Caki2 (cell line): ENCODE results near the gene LDLRAD4. TPM values are rescaled to one million over a fixed set of nuclear protein-coding genes. Genes with fewer than 3 reads are reported as not detected.

ENCODE experiments used
- DNase-seq: peaks from one replicate; pipeline ENCODE4 v3.0.0-alpha.2; 2015; ENCODE audit warnings: low read depth
- in situ Hi-C: cut with HindIII; loops from 2 replicates; pipeline ENCODE4 v1.10.0; 2016; ENCODE audit warnings: low sequenced_read_pairs, low pct_unique_long_range_greater_than_20kb, mixed read lengths
- total RNA-seq: library from RNA; depleted of rRNA; stranded (reverse); fragments of >200 nt; shearing (Covaris generic); gene quantifications from 2 replicates; pipeline ENCODE4 v1.2.3, GENCODE V29; 2014; ENCODE audit warnings: low replicate concordance

LDLRAD4 gene
- total RNA-seq, 1 experiment from 2014 or later, result 0.44 TPM

DNA sequence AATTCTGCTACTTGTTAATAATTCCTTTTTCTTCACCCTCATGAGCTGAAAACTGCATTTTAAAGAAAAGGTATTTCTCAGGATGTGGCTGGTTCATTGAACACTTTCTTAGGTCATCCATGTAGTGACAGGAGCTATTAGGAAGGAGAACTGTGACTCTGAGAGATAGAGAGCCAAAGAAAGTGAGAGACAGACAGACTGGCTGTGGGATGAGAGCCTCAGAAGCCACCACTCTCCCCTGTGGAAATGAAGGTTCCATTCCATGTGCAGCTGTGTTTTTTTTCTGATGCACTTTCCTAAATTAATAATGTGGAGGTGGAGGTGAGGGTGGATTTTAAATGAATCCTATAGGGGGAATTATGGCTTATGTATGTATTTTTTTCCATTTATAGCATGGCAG, 394.5 kb downstream of the LDLRAD4 start:
- in situ Hi-C loops, result no loop called here
- DNase-seq, result no peak

DNA sequence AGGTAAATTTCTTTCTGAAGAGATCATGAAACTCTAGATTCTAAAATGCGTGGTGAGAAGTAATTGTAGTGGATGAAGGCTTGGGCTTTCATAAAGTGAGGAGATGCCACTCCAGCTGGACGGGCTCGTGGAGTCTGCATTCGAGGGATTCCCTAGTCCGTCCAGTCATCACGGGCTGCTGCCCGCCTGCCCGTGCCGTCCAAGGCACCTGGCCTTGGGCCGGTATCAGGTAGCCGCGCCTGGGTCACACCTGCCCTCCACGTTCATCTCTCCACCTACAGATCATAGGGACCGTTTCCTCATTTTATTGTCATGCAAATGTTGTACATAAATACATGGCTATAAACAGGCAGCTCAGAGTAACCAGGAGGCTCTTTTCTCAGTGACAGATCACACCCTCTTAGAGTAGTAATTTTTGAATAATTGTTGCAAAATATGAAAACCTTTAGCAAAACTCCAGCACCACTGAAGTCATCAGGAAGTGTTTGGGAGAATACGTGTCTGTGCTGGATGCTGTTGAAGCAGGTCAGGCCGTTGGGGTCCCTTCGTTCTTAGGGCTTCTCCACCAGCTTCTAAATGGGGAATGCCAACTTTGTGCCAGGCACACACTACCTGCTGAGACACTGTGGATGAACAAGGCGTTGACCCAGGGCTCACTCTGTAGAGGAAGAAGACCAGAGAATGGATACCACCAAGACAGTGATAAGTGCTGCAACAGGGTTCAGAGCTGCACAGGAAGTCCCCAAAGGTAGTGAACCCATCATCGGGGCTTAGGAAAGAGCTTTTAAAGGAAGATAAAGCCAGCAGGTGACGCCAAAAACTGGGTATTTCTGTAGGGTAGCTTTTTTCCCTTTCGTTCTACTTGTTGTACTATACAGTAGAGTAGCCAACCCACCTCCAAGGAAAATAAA, 395.3 kb downstream of the LDLRAD4 start:
- no peak for DNase-seq
- in situ Hi-C loops, result no loop called here

DNA sequence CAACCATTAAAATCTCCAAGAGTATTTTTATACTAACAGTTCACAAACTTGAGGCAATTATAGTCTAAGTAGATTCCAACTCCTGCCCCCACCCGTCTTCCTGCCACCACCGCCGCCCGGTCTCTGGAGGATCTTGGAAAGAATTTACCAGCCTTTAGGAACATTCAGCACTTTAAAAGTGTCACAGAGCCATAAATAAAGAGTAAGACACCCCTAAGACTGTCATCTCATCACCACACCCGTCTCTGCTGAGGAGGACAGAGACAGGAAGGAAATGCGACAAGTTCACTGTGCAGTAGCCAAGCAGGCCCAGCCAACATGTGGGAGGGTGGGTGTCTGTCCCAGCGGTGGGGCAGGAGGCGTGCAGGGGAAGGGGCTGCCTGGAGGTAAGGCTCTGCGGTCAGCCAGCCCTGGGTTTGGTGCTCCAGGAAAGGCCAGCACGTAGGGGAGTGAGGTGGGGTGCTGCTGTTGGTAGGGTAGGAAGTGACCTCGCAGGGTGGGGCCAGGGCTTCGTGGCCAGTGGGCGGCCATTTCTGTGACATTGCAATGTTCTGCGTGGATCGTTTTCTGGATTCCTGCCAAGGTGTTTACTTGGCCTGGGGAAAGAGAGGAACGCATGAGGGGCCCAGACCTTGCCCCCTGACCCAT, 396.2 kb downstream of the LDLRAD4 start:
- in situ Hi-C loops, result no loop called here
- no peak for DNase-seq

DNA sequence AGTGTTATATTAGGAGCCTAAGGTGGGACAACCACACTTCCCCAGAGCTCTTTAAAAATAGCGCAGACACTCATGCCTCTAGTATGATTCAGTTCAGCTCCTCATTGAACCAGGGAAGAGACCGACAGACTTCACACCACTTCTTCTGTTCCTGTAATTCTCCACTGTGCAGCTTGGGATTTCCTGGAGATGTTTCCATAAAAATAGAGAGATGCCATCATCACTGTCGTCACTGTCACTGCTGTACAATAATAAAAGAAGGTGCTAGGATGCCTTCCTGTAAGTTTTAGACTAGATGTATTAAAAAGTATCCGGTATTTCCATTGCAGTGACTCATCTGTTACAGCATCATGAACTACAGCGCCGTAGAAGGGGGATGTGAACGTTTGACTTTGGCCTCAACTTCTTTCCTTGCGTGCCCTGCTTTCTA, 396.9 kb downstream of the LDLRAD4 start:
- in situ Hi-C loops, result no loop called here
- DNase-seq, result no peak

DNA sequence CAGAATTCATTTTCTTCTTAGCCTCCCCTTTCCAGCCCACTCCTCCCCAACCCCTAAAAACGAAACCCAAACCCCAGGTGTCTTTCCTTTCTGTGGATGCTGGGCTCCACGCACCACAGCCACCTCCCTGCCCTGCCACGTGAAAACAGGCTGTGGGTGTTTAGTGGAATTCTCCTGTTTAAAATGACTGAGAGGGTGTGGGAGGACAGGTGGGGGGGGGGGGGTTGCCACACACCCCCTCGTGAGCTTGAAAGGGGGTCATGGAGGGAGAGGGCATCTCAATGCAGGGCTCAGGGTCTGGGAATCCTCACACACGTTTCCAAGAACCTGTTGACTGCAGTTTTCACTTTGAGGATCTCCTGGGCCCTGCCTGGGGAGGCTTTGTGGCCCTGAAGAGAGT, 397.5 kb downstream of the LDLRAD4 start:
- no peak for DNase-seq
- in situ Hi-C loops, result no loop called here

DNA sequence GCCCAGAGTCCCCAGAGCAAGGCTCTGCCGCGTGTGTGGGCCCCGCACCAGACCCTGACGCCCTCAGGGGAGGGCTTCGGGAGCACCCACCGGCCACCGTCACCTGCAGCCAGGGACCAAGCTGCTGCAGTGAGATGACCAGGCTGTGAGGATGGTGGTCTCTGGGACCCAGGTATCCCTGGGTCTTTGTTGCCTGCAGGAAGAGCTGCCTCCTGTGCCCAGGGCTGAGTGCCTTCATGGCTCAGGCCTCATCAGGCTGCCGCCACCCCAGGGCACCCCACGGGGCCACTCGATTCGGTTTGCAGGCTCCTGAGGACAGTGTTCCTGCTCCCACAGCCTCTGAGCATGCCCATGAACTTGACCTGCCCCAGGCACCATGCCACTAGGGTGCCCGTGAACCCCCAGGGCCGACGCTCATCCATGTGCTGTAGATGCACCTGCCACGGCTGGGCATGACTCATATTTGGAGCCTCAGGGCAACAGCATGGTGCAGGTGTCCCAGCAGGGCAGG, 398.0 kb downstream of the LDLRAD4 start:
- DNase-seq, result no peak
- in situ Hi-C loops, result no loop called here

DNA sequence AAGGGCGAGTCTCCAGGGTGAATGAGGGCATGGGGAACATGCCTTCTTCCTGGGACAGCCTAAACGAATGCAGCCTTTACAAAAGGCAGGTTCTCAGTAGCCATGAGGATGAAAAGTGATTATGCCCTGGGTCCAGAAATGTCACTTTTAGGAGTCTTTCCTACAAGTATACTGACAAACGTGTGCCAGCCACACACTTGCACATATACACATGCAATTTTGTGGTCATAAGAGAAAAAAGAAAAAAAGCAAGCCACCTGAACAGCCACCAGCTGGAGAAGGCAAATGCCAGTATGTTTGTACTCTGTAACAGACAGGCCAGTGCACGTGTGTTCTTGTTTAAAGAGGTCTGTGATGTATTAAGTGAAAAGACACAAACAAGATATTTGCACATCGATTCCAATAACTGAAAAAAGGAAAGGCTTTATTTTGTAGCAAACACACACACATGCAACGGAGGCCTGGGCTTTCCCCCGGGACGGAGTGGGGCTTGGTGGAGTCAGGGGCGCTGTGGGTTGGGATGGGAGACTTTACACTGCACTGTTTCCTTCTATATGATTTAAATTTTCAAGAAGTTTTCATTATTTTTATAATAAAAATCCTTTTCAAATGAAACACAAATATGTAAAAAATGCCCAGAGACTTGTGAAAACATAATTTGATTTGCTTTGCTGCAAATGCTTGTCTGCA, 399.4 kb downstream of the LDLRAD4 start:
- in situ Hi-C loops, result no loop called here
- no peak for DNase-seq

DNA sequence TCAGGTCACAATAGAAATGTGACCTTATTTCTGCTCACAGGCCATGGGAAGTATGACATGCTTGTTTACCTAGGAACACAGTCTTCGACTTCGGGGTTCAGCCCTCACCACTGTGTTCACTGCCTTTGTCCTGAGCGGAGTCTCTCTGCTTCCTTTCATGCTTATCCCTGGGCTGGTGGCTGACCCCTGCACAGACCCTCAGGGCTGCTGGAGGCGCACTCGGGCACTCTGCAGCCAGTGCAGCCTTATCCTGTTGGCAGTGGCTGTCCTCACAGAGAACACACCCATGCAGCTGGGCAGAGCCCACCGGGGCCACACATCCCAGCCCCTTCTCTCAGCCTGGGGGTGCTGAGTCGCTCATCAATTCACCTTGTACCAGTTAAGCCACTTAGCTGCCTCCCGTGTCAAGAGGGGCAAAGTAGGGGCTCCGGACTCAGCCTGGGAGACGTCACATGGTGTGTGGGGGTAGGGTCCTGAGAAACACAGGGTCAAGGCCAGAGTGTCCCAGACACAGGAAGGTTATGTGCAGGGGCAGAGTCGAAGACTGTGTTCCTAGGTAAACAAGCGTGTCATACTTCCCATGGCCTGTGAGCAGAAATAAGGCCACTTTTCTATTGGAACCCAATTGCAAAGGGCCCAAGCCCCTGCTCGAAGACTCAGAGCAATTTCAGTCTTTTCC, 400.3 kb downstream of the LDLRAD4 start:
- no peak for DNase-seq
- in situ Hi-C loops, result no loop called here

DNA sequence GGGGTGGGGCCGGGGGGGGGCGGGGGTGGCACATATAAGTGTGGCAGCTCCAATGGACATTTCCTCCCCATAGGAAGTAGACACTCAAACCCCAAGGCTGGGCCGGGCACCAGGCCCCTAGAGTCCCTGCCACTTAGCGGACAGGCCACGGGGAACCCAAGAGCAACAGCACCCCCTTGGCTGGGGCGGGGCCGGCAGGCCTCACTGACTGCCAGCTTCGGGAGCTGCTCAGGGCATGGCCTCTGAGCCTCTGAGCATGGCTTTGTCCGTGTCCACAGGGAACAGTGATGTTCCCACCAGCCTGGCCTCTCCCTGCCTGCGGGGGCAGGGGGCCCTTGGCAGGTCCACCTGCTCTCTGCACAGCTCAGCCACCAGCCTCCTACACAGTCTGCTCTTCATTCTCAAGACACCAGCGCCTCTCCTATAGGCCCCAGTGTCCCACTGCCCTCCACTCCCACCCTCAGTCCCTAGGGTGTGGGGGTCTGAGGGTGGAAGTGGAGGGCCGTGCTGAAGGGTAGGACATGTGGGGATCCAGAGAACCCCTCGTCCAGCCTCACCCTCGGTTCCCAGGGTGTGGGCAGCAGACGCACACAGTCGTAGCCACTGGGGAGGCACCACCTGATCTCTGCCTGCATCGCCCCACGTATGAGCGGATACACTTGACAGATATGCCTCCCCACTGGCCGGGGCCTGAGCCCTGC, 401.1 kb downstream of the LDLRAD4 start:
- in situ Hi-C loops, result no loop called here
- DNase-seq, result no peak

DNA sequence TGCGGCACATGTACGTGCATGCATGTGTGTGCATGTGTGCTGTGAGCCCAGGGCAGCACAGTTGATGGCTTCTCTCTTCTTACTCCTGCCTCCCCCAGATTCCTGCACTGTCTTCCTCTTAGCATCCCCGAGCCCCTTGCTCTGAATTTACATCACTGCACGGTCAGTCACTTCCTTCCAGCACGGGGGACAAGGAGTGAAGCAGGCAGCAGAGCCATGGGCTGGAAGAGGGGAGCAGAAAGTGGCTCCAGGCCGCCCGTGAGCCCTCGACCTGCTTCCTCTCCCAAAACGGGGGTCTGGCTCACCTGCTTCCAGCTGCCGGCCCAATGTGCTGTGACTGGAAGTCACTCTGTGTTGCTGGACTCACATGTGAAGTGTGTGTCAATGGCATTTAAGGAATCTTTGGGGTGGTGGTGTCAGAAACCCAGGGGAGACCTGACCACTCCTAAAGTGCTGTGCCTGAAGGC, 401.7 kb downstream of the LDLRAD4 start:
- DNase-seq, result no peak
- in situ Hi-C loops, result no loop called here

DNA sequence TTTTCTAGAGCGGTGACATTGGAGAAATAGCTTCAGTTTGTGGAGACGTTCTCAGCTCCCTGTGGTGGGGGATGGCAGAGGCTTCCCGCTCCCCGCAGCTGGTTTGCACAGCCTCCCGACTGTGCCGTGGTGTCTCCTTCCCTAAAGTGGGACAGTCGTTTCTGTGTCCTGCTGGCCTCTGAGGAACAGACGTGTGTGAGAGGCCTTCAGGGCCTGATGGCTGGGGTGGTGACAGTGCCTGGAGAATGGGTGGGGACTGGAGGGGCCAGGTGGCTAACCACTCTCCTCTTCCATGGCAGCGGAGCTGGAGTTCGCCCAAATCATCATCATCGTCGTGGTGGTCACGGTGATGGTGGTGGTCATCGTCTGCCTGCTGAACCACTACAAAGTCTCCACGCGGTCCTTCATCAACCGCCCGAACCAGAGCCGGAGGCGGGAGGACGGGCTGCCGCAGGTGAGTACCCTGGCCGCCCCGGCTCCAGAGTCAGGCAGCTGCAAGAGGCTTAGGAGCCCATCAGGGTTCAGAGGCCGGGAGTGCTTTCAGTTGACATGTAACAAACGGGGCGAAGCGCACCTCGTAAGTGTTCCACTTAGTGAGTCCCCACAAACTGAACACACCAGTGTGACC, 402.4 kb downstream of the LDLRAD4 start:
- in situ Hi-C loops, result no loop called here
- DNase-seq, result no peak

DNA sequence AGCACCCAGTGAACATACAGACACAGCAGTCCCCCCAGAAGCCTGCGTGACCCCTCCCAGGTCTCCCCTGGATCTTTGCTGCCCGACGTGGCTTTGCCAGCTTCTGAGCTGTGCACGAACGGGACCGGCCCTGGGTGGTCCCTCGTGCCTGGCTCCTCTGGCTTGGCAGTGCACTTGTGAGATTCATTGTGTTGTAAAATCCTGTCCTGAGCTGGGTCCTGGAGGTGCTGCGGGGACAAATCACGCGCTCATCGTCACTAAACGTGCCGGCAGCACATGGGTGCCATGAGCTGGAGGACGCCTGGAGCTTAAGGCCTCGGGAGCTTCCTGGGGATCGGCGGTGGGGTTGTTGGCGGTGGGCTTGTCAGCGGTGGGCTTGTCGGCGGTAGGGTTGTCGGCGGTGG, 402.9 kb downstream of the LDLRAD4 start:
- in situ Hi-C loops, result no loop called here
- no peak for DNase-seq

DNA sequence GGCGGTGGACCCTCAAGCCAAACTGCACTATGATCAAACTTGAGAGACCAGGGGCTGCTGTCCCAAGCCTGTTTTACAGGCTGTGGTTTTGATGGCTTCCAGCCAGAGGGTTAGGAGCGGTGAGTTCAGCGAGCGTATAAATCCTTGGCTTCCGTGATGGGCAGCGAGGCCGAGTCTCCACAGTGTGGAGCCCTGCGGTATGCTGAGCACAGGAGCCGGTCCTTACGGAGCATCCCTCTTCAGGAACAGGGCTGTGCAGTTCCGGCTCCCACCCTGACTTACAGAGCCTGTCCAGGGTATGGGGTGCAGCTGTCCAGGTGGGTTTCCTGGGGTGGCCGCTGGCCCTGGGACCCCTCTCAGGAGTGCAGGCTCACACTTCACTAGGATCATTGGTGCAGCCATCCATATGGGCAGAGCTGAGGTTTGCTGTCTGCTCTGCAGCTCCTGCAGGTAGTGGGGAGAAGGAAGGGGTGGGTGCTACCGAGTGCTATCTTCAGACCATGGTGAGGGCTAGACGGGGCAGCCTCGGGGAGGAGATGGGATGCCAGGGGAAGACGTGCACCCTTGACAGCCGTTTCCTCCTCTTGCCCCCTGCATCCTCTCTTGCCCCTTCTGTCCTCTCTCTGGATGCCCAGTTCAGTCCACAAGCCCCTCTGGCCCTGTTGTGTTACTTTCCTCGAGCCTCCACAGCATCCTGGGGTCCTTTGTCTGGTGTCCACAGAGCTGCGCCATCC, 403.5 kb downstream of the LDLRAD4 start:
- in situ Hi-C loops, result no loop called here
- DNase-seq, result no peak

DNA sequence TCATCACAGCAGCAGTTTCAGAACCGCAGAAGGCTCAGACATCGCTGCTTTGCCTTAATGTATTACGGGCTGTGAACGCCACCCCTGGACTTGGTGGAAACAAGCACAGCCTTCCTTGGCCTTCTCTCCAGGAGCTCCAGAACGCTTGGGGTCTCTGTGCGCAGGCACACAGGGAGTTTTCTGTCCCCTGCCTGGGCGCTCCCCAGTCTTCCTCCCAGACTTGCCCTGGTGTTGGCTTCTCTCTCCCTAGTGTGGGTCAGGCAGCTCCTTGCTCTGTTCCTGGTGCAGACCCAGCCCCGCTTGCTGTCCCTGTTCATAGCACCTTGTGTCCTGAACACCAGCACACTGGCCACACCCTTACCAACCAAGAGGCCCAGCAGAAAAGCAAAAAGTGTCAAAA, 404.2 kb downstream of the LDLRAD4 start:
- DNase-seq, result no peak
- in situ Hi-C loops, result no loop called here

DNA sequence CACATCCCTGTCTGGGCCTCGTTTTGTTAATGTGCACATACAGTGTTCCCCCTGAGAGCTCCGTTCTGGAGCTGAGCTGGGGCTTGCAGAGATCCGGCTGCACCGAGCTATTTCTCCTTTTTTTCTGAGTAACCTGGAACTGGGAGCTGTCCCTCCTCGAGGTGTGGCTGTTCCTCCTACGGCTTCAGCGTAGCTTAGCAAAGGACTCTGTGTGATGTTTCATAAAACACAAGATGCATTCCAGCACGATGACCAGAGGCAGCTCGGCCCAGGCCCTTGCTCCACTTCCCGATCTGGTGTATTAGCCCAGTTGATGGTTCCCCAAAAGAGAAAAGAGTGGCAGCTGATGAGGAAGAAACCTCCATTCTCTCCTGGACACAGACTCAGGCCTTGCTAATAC, 404.8 kb downstream of the LDLRAD4 start:
- no peak for DNase-seq
- in situ Hi-C loops, result no loop called here

DNA sequence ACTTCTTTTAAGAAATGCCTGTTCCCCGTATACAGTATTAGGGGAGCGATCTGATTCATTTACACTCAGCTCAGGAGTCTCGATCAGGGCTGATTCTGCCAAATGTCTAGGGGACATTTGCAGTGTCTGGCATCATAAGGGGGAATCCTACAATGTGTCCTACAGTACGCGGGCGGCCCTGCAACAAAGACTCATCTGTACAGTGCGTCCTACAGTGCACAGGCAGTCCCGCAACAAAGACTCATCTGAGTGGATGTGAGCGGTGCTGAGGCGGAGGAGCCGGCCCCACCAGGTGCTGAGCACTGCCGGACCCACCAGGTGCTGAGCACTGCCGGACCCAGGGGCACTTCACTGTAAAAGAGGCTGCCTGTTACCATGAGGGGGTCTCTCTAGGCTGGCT, 405.3 kb downstream of the LDLRAD4 start:
- in situ Hi-C loops, result no loop called here
- DNase-seq, result no peak
